HEK293 (cell line): Measurements from ENCODE around the gene LETM1.

Experiments used
- CTCF ChIA-PET: fragments of 350-600 bp; formaldehyde crosslinking; extraction: SDS; loops from one replicate; lab custom pipeline; 2021; ENCODE audit warnings: antibody characterized with exemption; lab: Yijun Ruan, JAX
- POLR2A ChIA-PET: fragments of 300-600 bp; formaldehyde crosslinking; extraction: SDS; loops from one replicate; lab custom pipeline; 2020; ENCODE audit warnings: antibody characterized with exemption, inconsistent platforms; lab: Yijun Ruan, JAX
- H3K27ac ChIP-seq: fragments of 200-500 bp; sonication (Bioruptor generic); 2 replicates; pipeline ENCODE4 v1.5.1; 2014; ENCODE audit warnings: low read depth, low read length, control low read depth, inconsistent platforms; ENCODE audit errors: extremely low read depth
- H3K36me3 ChIP-seq, 2 experiments: fragments of 200-500 bp in 1 of 2; sonication (Bioruptor generic) in 1 of 2; 1 replicate in 1 of 2; 2 replicates in 1 of 2; pipeline ENCODE4 v1.5.1; 2014 to 2017; ENCODE audit warnings: inconsistent platforms in 2 of 2, low read length in 2 of 2; ENCODE audit not compliant: control insufficient read depth in 2 of 2, insufficient read depth in 1 of 2
- H3K4me1 ChIP-seq: fragments of 200-500 bp; sonication (Bioruptor generic); 2 replicates; pipeline ENCODE4 v1.5.1; 2014; ENCODE audit warnings: mild to moderate bottlenecking, low read length, inconsistent platforms; ENCODE audit not compliant: control insufficient read depth, insufficient read depth
- H3K4me3 ChIP-seq: 2 replicates; pipeline ENCODE4 v1.5.1; 2011; ENCODE audit warnings: low read depth, mild to moderate bottlenecking, control low read depth, low read length, moderate library complexity
- H3K9me3 ChIP-seq: fragments of 200-500 bp; sonication (Bioruptor generic); 2 replicates; pipeline ENCODE4 v1.5.1; 2014; ENCODE audit warnings: low read depth, low read length, inconsistent platforms; ENCODE audit not compliant: control insufficient read depth, insufficient read depth
- ELK4 ChIP-seq: IDR thresholded peaks from 2 replicates; pipeline ENCODE4 v1.6.1; 2011; ENCODE audit warnings: mild to moderate bottlenecking, low read depth, low read length, borderline replicate concordance
- GLIS2 ChIP-seq: fragments of 450-650 bp; formaldehyde crosslinking; IDR thresholded peaks from 2 replicates; pipeline ENCODE4 v1.5.1; 2016; ENCODE audit warnings: missing biosample characterization, missing genetic modification characterization
- KLF1 ChIP-seq: fragments of 450-650 bp; formaldehyde crosslinking; IDR thresholded peaks from 2 replicates; pipeline ENCODE4 v1.5.1; 2016; ENCODE audit warnings: missing biosample characterization, missing genetic modification characterization
- MYNN ChIP-seq: fragments of 450-650 bp; formaldehyde crosslinking; IDR thresholded peaks from 2 replicates; pipeline ENCODE4 v1.5.1; 2016; ENCODE audit warnings: missing biosample characterization, missing genetic modification characterization, borderline replicate concordance
- PRDM2 ChIP-seq: fragments of 450-650 bp; formaldehyde crosslinking; IDR thresholded peaks from 2 replicates; pipeline ENCODE4 v1.5.1; 2016; ENCODE audit warnings: missing biosample characterization, missing genetic modification characterization, borderline replicate concordance
- PRDM6 ChIP-seq: fragments of 450-650 bp; formaldehyde crosslinking; IDR thresholded peaks from 2 replicates; pipeline ENCODE4 v1.5.1; 2017; ENCODE audit warnings: missing biosample characterization, missing genetic modification characterization
- WT1 ChIP-seq: fragments of 450-650 bp; formaldehyde crosslinking; IDR thresholded peaks from 2 replicates; pipeline ENCODE4 v1.5.1; 2016; ENCODE audit warnings: missing biosample characterization, missing genetic modification characterization
- ZFP37 ChIP-seq: fragments of 450-650 bp; formaldehyde crosslinking; IDR thresholded peaks from 2 replicates; pipeline ENCODE4 v1.5.1; 2016; ENCODE audit warnings: missing biosample characterization, missing genetic modification characterization
- ZNF10 ChIP-seq: fragments of 450-650 bp; formaldehyde crosslinking; IDR thresholded peaks from 2 replicates; pipeline ENCODE4 v1.5.1; 2017; ENCODE audit warnings: missing biosample characterization, missing genetic modification characterization
- ZNF140 ChIP-seq: fragments of 450-650 bp; formaldehyde crosslinking; IDR thresholded peaks from 2 replicates; pipeline ENCODE4 v1.5.1; 2016; ENCODE audit warnings: missing biosample characterization, missing genetic modification characterization
- ZNF23 ChIP-seq: fragments of 450-650 bp; formaldehyde crosslinking; IDR thresholded peaks from 2 replicates; pipeline ENCODE4 v1.5.1; 2016; ENCODE audit warnings: missing biosample characterization, missing genetic modification characterization, borderline replicate concordance
- ZNF248 ChIP-seq: fragments of 450-650 bp; formaldehyde crosslinking; IDR thresholded peaks from 2 replicates; pipeline ENCODE4 v1.5.1; 2017; ENCODE audit warnings: missing biosample characterization, missing genetic modification characterization
- ZNF26 ChIP-seq: fragments of 450-650 bp; formaldehyde crosslinking; IDR thresholded peaks from 2 replicates; pipeline ENCODE4 v1.5.1; 2016; ENCODE audit warnings: missing biosample characterization, missing genetic modification characterization
- ZNF350 ChIP-seq: fragments of 450-650 bp; formaldehyde crosslinking; IDR thresholded peaks from 2 replicates; pipeline ENCODE4 v1.5.0; 2017; ENCODE audit warnings: missing biosample characterization, mild to moderate bottlenecking, missing genetic modification characterization
- ZNF362 ChIP-seq: fragments of 450-650 bp; formaldehyde crosslinking; IDR thresholded peaks from 2 replicates; pipeline ENCODE4 v1.5.1; 2016; ENCODE audit warnings: missing biosample characterization, missing genetic modification characterization
- ZNF366 ChIP-seq: fragments of 450-650 bp; formaldehyde crosslinking; conservative IDR thresholded peaks from 2 replicates; pipeline ENCODE4 v1.5.1; 2016; ENCODE audit warnings: missing biosample characterization, missing genetic modification characterization
- ZNF48 ChIP-seq: fragments of 450-650 bp; formaldehyde crosslinking; IDR thresholded peaks from 2 replicates; pipeline ENCODE4 v1.5.1; 2016; ENCODE audit warnings: missing biosample characterization, missing genetic modification characterization
- ZNF555 ChIP-seq: fragments of 450-650 bp; formaldehyde crosslinking; conservative IDR thresholded peaks from 2 replicates; pipeline ENCODE4 v1.5.1; 2017; ENCODE audit warnings: missing biosample characterization, mild to moderate bottlenecking, missing genetic modification characterization, inconsistent platforms
- ZNF580 ChIP-seq: fragments of 450-650 bp; formaldehyde crosslinking; IDR thresholded peaks from 2 replicates; pipeline ENCODE4 v1.5.1; 2016; ENCODE audit warnings: missing biosample characterization, missing genetic modification characterization
- ZNF624 ChIP-seq: fragments of 450-650 bp; formaldehyde crosslinking; IDR thresholded peaks from 2 replicates; pipeline ENCODE4 v1.5.1; 2017; ENCODE audit warnings: missing biosample characterization, missing genetic modification characterization
- ZNF639 ChIP-seq: fragments of 450-650 bp; formaldehyde crosslinking; IDR thresholded peaks from 2 replicates; pipeline ENCODE4 v1.5.1; 2016; ENCODE audit warnings: missing biosample characterization, missing genetic modification characterization
- ZNF660 ChIP-seq: fragments of 450-650 bp; IDR thresholded peaks from 2 replicates; pipeline ENCODE4 v1.5.1; 2018; ENCODE audit warnings: missing biosample characterization, mild to moderate bottlenecking, missing genetic modification characterization
- ZXDB ChIP-seq: fragments of 450-650 bp; formaldehyde crosslinking; IDR thresholded peaks from 2 replicates; pipeline ENCODE4 v1.5.1; 2016; ENCODE audit warnings: missing biosample characterization, missing genetic modification characterization

Gene LETM1

GRCh38 chr4:1808851-1809753 is 46.9 kb downstream of the LETM1 start:
- Histone ChIP-seq H3K4me1 (no peaks in the 10 kb centered on the region), H3K4me3 (no peak overlapping the region), H3K9me3 (no peaks in the 10 kb centered on the region), H3K36me3 (peaks cover 0 to 50% of the 10 kb centered on the region in 2 experiments; a peak in 1 of 3 replicates), H3K27ac (no peak overlapping the region)
- POLR2A ChIA-PET = interaction anchor here (1.2 to 2.8 kb wide), 2 partner anchors 60 to 64 kb away, joined by 4 to 7 read pairs; no protein-coding TSS in a partner anchor
- CTCF ChIA-PET = interaction anchor here (0.6 to 7.9 kb wide), 12 partner anchors 9 to 116 kb away, joined by 3 to 148 read pairs (median 6); no protein-coding TSS in a partner anchor
- TF ChIP-seq ZFP37 (tag by site-specific recombination) (no peak), ZNF23 (no peak), ZNF624 (tag by site-specific recombination) (no peak), ZNF555 (no peak), ZNF10 (tag by site-specific recombination) (no peak), KLF1 (peak; percentile 54), ZXDB (tag by site-specific recombination) (no peak), ZNF140 (tag by site-specific recombination) (no peak), ZNF366 (tag by site-specific recombination) (0 out of 2 replicates have a peak, but pooled peaks have one; percentile 29), ZNF639 (tag by site-specific recombination) (no peak), ZNF580 (tag by site-specific recombination) (0 out of 2 replicates have a peak, but pooled peaks have one; percentile 38), ZNF350 (tag by site-specific recombination) (no peak), ZNF362 (tag by site-specific recombination) (no peak), ELK4 (no peak), ZNF26 (tag by site-specific recombination) (no peak), GLIS2 (tag by site-specific recombination) (no peak), ZNF660 (tag by site-specific recombination) (no peak), ZNF248 (tag by site-specific recombination) (no peak), WT1 (peak; percentile 55), MYNN (tag by site-specific recombination) (0 out of 2 replicates have a peak, but pooled peaks have one; percentile 16), PRDM2 (no peak), ZNF48 (tag by site-specific recombination) (no peak), PRDM6 (tag by site-specific recombination) (no peak)
